ENCODE measurements around the gene ETS1. TPM values are rescaled to one million over a fixed set of nuclear protein-coding genes. Genes with fewer than 3 reads are reported as not detected.

The ETS1 gene
- total and polyA plus RNA-seq, 12 donors, result 9.6 to 61.7 (median 43.1) TPM

- no peaks in the 10 kb centered on the region for H3K9me3 ChIP-seq (replicated peaks in 1 of 3)
- intact Hi-C loops (cut with DNase I), result no loop called here
- no peak for DNase-seq
- no peaks in the 10 kb centered on the region for H3K36me3 ChIP-seq (replicated peaks in 1 of 2)
- H3K4me3 ChIP-seq, result no peak overlapping the region
- H3K27me3 ChIP-seq, result no peaks in the 10 kb centered on the region
- H3K27ac ChIP-seq, result no peak overlapping the region
- no peak for TF ChIP-seq POLR2A (IDR thresholded peaks at IDR 0.05)
- TF ChIP-seq CTCF (IDR thresholded peaks at IDR 0.05), result no peak
- H3K4me1 ChIP-seq (replicated peaks in 1 of 2), result no peaks in the 10 kb centered on the region
- 85 to 91% (median 88%) methylated on average over 5 of the region's 5 CpGs for WGBS, 4 donors
These were observed 55.3 kb downstream of the ETS1 start for GRCh38 chr11:128532016-128532571.

- no peaks in the 10 kb centered on the region for H3K9me3 ChIP-seq (replicated peaks in 1 of 3)
- no peak for DNase-seq
These were observed 55.8 kb downstream of the ETS1 start for GRCh38 chr11:128531588-128531987.

GRCh38 chr11:128530118-128531074 is 57.0 kb downstream of the ETS1 start:
- no peak for TF ChIP-seq POLR2A (IDR thresholded peaks at IDR 0.05)
- no peak for TF ChIP-seq CTCF (IDR thresholded peaks at IDR 0.05)
- 68 to 73% (median 72%) methylated on average over 7 of the region's 7 CpGs for WGBS, 4 donors
- peak in 2 of 7 donors; percentile 41 to 52 for DNase-seq

More at GRCh38 chr11:128531588-128531987, 55.8 kb downstream of the ETS1 start:
- TF ChIP-seq POLR2A (IDR thresholded peaks at IDR 0.05) (no peak), CTCF (IDR thresholded peaks at IDR 0.05) (no peak)
- Histone ChIP-seq H3K27me3 (no peaks in the 10 kb centered on the region), H3K27ac (no peak overlapping the region), H3K4me1 (replicated peaks in 1 of 2) (no peaks in the 10 kb centered on the region), H3K36me3 (replicated peaks in 1 of 2) (no peaks in the 10 kb centered on the region), H3K4me3 (no peak overlapping the region)
- intact Hi-C loops (cut with DNase I), result no loop called here
- 64 to 79% (median 75%) methylated on average over 2 of the region's 2 CpGs for WGBS, 4 donors

GRCh38 chr11:128528294-128528693 is 59.1 kb downstream of the ETS1 start:
- Histone ChIP-seq H3K4me3 (no peak overlapping the region), H3K27ac (no peak overlapping the region), H3K9me3 (replicated peaks in 1 of 3) (no peaks in the 10 kb centered on the region), H3K4me1 (replicated peaks in 1 of 2) (peaks cover under 1 to 6% of the 10 kb centered on the region in 2 donors), H3K27me3 (no peaks in the 10 kb centered on the region), H3K36me3 (replicated peaks in 1 of 2) (no peaks in the 10 kb centered on the region)
- no peak for DNase-seq
- WGBS, 4 donors, result 72 to 94% (median 80%) methylated on average over 2 of the region's 2 CpGs
- TF ChIP-seq POLR2A (IDR thresholded peaks at IDR 0.05) (no peak), CTCF (IDR thresholded peaks at IDR 0.05) (no peak)
- intact Hi-C loops (cut with DNase I), result no loop called here

More at GRCh38 chr11:128530118-128531074, 57.0 kb downstream of the ETS1 start:
- H3K9me3 ChIP-seq (replicated peaks in 1 of 3), result no peaks in the 10 kb centered on the region
- intact Hi-C loops (cut with DNase I), result no loop called here
- no peak overlapping the region for H3K4me3 ChIP-seq
- no peaks in the 10 kb centered on the region for H3K36me3 ChIP-seq (replicated peaks in 1 of 2)
- no peaks in the 10 kb centered on the region for H3K4me1 ChIP-seq (replicated peaks in 1 of 2)
- no peaks in the 10 kb centered on the region for H3K27me3 ChIP-seq
- no peak overlapping the region for H3K27ac ChIP-seq

Data from adrenal gland (tissue), 12 donors.